ENCODE results near the gene KRT85.

DNA sequence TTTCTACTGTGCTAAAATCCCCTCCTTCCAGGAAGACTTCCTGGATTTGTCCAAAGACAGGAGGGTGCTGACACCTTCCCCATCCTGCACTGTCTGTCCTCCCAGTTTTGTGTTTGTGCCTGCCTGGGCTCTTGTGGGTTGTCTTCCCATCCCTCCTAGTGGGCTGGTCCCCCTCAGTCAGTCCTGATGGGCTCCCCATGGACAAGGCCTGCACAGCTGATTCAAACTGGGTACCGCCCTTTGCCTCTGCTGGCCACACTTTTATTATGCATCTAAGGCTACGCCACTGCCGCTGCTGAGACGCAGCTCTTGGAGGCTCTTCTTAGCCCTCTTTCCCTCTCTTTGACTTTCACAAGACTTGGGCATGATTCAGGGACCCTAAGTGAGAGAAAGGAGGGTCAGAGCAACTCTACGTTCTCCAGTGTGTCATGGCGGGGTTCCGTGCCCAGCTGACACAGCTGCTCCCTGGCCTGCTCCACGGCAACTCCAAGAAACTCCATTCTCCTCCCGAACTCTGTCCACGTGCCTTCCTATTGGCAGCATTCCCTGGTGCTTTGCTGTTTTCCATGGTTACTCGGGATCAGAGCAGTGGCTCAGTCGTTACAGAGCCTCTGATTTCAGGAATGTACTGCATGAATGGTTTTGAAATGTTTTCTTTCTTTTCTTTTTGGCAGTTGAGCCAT lies 3.8 kb upstream of the KRT85 start:
- TF ChIP-seq, protein P1, sequence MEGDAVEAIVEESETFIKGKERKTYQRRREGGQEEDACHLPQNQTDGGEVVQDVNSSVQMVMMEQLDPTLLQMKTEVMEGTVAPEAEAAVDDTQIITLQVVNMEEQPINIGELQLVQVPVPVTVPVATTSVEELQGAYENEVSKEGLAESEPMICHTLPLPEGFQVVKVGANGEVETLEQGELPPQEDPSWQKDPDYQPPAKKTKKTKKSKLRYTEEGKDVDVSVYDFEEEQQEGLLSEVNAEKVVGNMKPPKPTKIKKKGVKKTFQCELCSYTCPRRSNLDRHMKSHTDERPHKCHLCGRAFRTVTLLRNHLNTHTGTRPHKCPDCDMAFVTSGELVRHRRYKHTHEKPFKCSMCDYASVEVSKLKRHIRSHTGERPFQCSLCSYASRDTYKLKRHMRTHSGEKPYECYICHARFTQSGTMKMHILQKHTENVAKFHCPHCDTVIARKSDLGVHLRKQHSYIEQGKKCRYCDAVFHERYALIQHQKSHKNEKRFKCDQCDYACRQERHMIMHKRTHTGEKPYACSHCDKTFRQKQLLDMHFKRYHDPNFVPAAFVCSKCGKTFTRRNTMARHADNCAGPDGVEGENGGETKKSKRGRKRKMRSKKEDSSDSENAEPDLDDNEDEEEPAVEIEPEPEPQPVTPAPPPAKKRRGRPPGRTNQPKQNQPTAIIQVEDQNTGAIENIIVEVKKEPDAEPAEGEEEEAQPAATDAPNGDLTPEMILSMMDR (conservative IDR thresholded peaks at IDR 0.05; ENCODE audit: low read length): no peak
- no peak for TF ChIP-seq EZH2phosphoT487 (IDR thresholded peaks at IDR 0.05; ENCODE audit: borderline replicate concordance, low read depth, low read length)
